ENCODE results near the gene PLCH2. TPM values are rescaled to one million over a fixed set of nuclear protein-coding genes. Genes with fewer than 3 reads are reported as not detected.

The PLCH2 gene
- total RNA-seq, 1 experiment from 2014 or later: not detected

- DNase-seq (ENCODE audit: low spot score): no peak
- H3K27ac ChIP-seq (ENCODE audit: low read depth, low read length, poor library complexity, severe bottlenecking): no peak overlapping the region
- H3K27me3 ChIP-seq (replicated peaks; ENCODE audit: insufficient read depth, low read depth, low read length, poor library complexity): peaks cover 51% of the 10 kb centered on the region
- CTCF ChIA-PET: no interaction called here
- H3K4me1 ChIP-seq (ENCODE audit: insufficient read depth, low read length, poor library complexity, severe bottlenecking): no peaks in the 10 kb centered on the region
- no peaks in the 10 kb centered on the region for H3K9me3 ChIP-seq (ENCODE audit: low read depth, low read length, poor library complexity, severe bottlenecking)
- intact Hi-C loops (cut with micrococcal nuclease; ENCODE audit: unreplicated experiment): no loop called here
- POLR2A ChIA-PET (ENCODE audit: low non-redundant PET): no interaction called here
- TF ChIP-seq EZH2 (IDR thresholded peaks at IDR 0.05; ENCODE audit: borderline replicate concordance, low read depth, low read length, poor library complexity, severe bottlenecking): no peak
- TF ChIP-seq CTCF (conservative IDR thresholded peaks at IDR 0.05; ENCODE audit: low read depth, low read length): no peak
- H3K4me3 ChIP-seq (ENCODE audit: low read depth, low read length, poor library complexity, severe bottlenecking): no peak overlapping the region
- no TSS peak for BruUV-seq (replicated peaks)
- no peaks in the 10 kb centered on the region for H3K36me3 ChIP-seq (ENCODE audit: insufficient read depth, low read length, poor library complexity, severe bottlenecking)
These were observed 38.5 kb upstream of the PLCH2 start for GRCh38 chr1:2437617-2438016.

GRCh38 chr1:2438038-2438437 is 38.1 kb upstream of the PLCH2 start:
- TF ChIP-seq CTCF (conservative IDR thresholded peaks at IDR 0.05; ENCODE audit: low read depth, low read length): no peak
- TF ChIP-seq EZH2 (IDR thresholded peaks at IDR 0.05; ENCODE audit: borderline replicate concordance, low read depth, low read length, poor library complexity, severe bottlenecking): no peak
- POLR2A ChIA-PET (ENCODE audit: low non-redundant PET): no interaction called here
- intact Hi-C loops (cut with micrococcal nuclease; ENCODE audit: unreplicated experiment): no loop called here
- Histone ChIP-seq H3K27ac (ENCODE audit: low read depth, low read length, poor library complexity, severe bottlenecking) (no peak overlapping the region), H3K27me3 (replicated peaks; ENCODE audit: insufficient read depth, low read depth, low read length, poor library complexity) (peaks cover 51% of the 10 kb centered on the region), H3K36me3 (ENCODE audit: insufficient read depth, low read length, poor library complexity, severe bottlenecking) (no peaks in the 10 kb centered on the region), H3K9me3 (ENCODE audit: low read depth, low read length, poor library complexity, severe bottlenecking) (no peaks in the 10 kb centered on the region), H3K4me1 (ENCODE audit: insufficient read depth, low read length, poor library complexity, severe bottlenecking) (peaks cover 2% of the 10 kb centered on the region), H3K4me3 (ENCODE audit: low read depth, low read length, poor library complexity, severe bottlenecking) (no peak overlapping the region)
- no peak for DNase-seq (ENCODE audit: low spot score)
- CTCF ChIA-PET: no interaction called here
- no TSS peak for BruUV-seq (replicated peaks)

GRCh38 chr1:2438641-2439040 is 37.4 kb upstream of the PLCH2 start:
- POLR2A ChIA-PET (ENCODE audit: low non-redundant PET): no interaction called here
- Histone ChIP-seq H3K36me3 (ENCODE audit: insufficient read depth, low read length, poor library complexity, severe bottlenecking) (no peaks in the 10 kb centered on the region), H3K27me3 (replicated peaks; ENCODE audit: insufficient read depth, low read depth, low read length, poor library complexity) (peaks cover 48% of the 10 kb centered on the region), H3K9me3 (ENCODE audit: low read depth, low read length, poor library complexity, severe bottlenecking) (no peaks in the 10 kb centered on the region), H3K4me3 (ENCODE audit: low read depth, low read length, poor library complexity, severe bottlenecking) (no peak overlapping the region), H3K27ac (ENCODE audit: low read depth, low read length, poor library complexity, severe bottlenecking) (no peak overlapping the region), H3K4me1 (ENCODE audit: insufficient read depth, low read length, poor library complexity, severe bottlenecking) (peaks cover 4% of the 10 kb centered on the region)
- CTCF ChIA-PET: no interaction called here
- DNase-seq (ENCODE audit: low spot score): no peak
- BruUV-seq (replicated peaks): no TSS peak
- intact Hi-C loops (cut with micrococcal nuclease; ENCODE audit: unreplicated experiment): no loop called here
- TF ChIP-seq CTCF (conservative IDR thresholded peaks at IDR 0.05; ENCODE audit: low read depth, low read length): no peak
- TF ChIP-seq EZH2 (IDR thresholded peaks at IDR 0.05; ENCODE audit: borderline replicate concordance, low read depth, low read length, poor library complexity, severe bottlenecking): no peak

All from A673 (cell line).